Panc1 (cell line): ENCODE data around the gene PKD1. TPM values are rescaled to one million over a fixed set of nuclear protein-coding genes. Genes with fewer than 3 reads are reported as not detected.

ENCODE experiments used
- ATAC-seq: fragments of 200-7000 bp; cut with Tn5 transposase; 2 replicates; pipeline ENCODE4 v1.9.1; 2020; ENCODE audit warnings: mild to moderate bottlenecking, moderate library complexity
- BruUV-seq: library from RNA; stranded (reverse); fragments of 400-500 nt; replicated peaks from 2 replicates; lab custom pipeline; 2021; lab: Mats Ljungman, UMichigan
- CTCF ChIA-PET: fragments of 300-600 bp; sonication (Branson Sonifier 250); formaldehyde crosslinking; loops from one replicate; lab custom pipeline; 2022; ENCODE audit warnings: antibody characterized with exemption; lab: Charles Lee
- POLR2A ChIA-PET: fragments of 300-600 bp; sonication (Branson Sonifier 250); formaldehyde crosslinking; loops from one replicate; lab custom pipeline; 2022; ENCODE audit warnings: antibody characterized with exemption; lab: Charles Lee
- DNase-seq: peaks from one replicate; pipeline ENCODE4 v3.0.0-alpha.2; 2010; ENCODE audit warnings: low read depth, low spot score
- H3K27ac ChIP-seq: 2 replicates; pipeline ENCODE4 v1.5.1; 2011; ENCODE audit warnings: mild to moderate bottlenecking, low read length, inconsistent platforms
- H3K27me3 ChIP-seq: fragments of 200-500 bp; sonication (Bioruptor generic); 2 replicates; pipeline ENCODE4 v1.6.0; 2014; ENCODE audit warnings: low read length, inconsistent platforms; ENCODE audit not compliant: control insufficient read depth, insufficient read depth
- H3K36me3 ChIP-seq: fragments of 200-500 bp; sonication (Bioruptor generic); 2 replicates; pipeline ENCODE4 v1.5.1; 2014; ENCODE audit warnings: inconsistent platforms, mild to moderate bottlenecking, low read length, moderate library complexity; ENCODE audit not compliant: control insufficient read depth, insufficient read depth
- H3K4me1 ChIP-seq: 2 replicates; pipeline ENCODE4 v1.5.1; 2011; ENCODE audit warnings: inconsistent platforms, mild to moderate bottlenecking, low read length, moderate library complexity; ENCODE audit not compliant: control insufficient read depth, insufficient read depth
- H3K4me3 ChIP-seq, 2 experiments: 2 replicates each; pipeline ENCODE4 v1.5.1; 2011 to 2012; ENCODE audit warnings: low read depth in 2 of 2, low read length in 2 of 2, mild to moderate bottlenecking in 2 of 2, inconsistent platforms in 1 of 2, moderate library complexity in 1 of 2
- H3K9me3 ChIP-seq: fragments of 200-500 bp; sonication (Bioruptor generic); 2 replicates; pipeline ENCODE4 v1.5.1; 2014; ENCODE audit warnings: low read depth, mild to moderate bottlenecking, inconsistent platforms, low read length, moderate library complexity; ENCODE audit not compliant: control insufficient read depth, insufficient read depth
- POLR2AphosphoS5 ChIP-seq: IDR thresholded peaks from 2 replicates; pipeline ENCODE4 v1.6.1; 2012; ENCODE audit warnings: mild to moderate bottlenecking, low read depth, low read length, moderate library complexity
- SIN3A ChIP-seq: IDR thresholded peaks from 2 replicates; pipeline ENCODE4 v1.6.1; 2012; ENCODE audit warnings: low read depth, mild to moderate bottlenecking, low read length, moderate library complexity, borderline replicate concordance; ENCODE audit not compliant: insufficient read depth
- TCF7L2 ChIP-seq: IDR thresholded peaks from 2 replicates; pipeline ENCODE4 v1.6.1; 2011; ENCODE audit warnings: mild to moderate bottlenecking, low read depth, low read length, inconsistent platforms
- in situ Hi-C: cut with HindIII; loops from 2 replicates; pipeline ENCODE4 v1.10.0; 2016; ENCODE audit warnings: low sequenced_read_pairs, low pct_unique_long_range_greater_than_20kb
- intact Hi-C: fragments of 100-400 bp; cut with micrococcal nuclease; formaldehyde crosslinking; loops from one replicate; pipeline ENCODE4 v1.10.0; 2022; ENCODE audit not compliant: unreplicated experiment
- total RNA-seq: library from RNA; stranded (reverse); gene quantifications from one replicate; pipeline ENCODE4 v1.2.1, GENCODE V29; 2021; ENCODE audit not compliant: unreplicated experiment
- TF ChIP-seq, protein P1 (sequence below), 2 experiments: IDR thresholded peaks; 2 replicates each; pipeline ENCODE4 v1.6.1; 2011 to 2012; ENCODE audit warnings: low read depth in 2 of 2, control low read depth in 1 of 2, low read length in 1 of 2, mild to moderate bottlenecking in 1 of 2, moderate library complexity in 1 of 2; ENCODE audit not compliant: insufficient read depth in 1 of 2
- TF ChIP-seq, protein P2 (sequence below): fragments of 450-650 bp; IDR thresholded peaks from 2 replicates; pipeline ENCODE4 v1.5.1; 2017; ENCODE audit warnings: mild to moderate bottlenecking

PKD1 gene
- total RNA-seq, 1 experiment from 2014 or later: 279 TPM

DNA sequence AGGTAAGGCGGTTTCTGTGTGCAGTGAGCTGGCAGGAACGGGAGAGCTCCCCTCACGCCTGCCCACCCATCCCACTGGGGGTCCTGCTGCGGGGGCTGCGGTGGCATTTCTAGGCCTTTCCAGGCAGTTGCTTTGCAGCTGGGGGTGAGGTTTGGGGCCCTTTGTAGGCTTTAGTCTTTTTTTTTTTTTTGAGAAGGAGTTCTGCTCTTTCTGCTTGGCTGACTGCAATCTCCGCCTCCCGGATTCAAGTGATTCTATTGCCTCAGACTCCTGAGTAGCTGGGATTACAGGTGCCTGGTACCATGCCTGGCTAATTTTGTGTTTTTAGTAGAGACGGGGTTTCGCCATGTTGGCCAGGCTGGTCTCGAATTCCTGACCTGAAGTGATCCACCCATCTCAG lies 76.8 kb downstream of the PKD1 start:
- CTCF ChIA-PET: no interaction called here
- in situ Hi-C loops (no loop called here), intact Hi-C loops (no loop called here)
- no peaks in the 10 kb centered on the region for H3K9me3 ChIP-seq
- no TSS peak for BruUV-seq
- DNase-seq (no peak), ATAC-seq (no peak)
- H3K36me3 ChIP-seq: no peaks in the 10 kb centered on the region
- TF ChIP-seq, protein P1, sequence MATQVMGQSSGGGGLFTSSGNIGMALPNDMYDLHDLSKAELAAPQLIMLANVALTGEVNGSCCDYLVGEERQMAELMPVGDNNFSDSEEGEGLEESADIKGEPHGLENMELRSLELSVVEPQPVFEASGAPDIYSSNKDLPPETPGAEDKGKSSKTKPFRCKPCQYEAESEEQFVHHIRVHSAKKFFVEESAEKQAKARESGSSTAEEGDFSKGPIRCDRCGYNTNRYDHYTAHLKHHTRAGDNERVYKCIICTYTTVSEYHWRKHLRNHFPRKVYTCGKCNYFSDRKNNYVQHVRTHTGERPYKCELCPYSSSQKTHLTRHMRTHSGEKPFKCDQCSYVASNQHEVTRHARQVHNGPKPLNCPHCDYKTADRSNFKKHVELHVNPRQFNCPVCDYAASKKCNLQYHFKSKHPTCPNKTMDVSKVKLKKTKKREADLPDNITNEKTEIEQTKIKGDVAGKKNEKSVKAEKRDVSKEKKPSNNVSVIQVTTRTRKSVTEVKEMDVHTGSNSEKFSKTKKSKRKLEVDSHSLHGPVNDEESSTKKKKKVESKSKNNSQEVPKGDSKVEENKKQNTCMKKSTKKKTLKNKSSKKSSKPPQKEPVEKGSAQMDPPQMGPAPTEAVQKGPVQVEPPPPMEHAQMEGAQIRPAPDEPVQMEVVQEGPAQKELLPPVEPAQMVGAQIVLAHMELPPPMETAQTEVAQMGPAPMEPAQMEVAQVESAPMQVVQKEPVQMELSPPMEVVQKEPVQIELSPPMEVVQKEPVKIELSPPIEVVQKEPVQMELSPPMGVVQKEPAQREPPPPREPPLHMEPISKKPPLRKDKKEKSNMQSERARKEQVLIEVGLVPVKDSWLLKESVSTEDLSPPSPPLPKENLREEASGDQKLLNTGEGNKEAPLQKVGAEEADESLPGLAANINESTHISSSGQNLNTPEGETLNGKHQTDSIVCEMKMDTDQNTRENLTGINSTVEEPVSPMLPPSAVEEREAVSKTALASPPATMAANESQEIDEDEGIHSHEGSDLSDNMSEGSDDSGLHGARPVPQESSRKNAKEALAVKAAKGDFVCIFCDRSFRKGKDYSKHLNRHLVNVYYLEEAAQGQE (IDR thresholded peaks at IDR 0.05; ENCODE audit: insufficient read depth in 1 of 2, low read depth in 2 of 2, low read length in 1 of 2): no peak
- no peak for TF ChIP-seq TCF7L2
- TF ChIP-seq, protein P2, sequence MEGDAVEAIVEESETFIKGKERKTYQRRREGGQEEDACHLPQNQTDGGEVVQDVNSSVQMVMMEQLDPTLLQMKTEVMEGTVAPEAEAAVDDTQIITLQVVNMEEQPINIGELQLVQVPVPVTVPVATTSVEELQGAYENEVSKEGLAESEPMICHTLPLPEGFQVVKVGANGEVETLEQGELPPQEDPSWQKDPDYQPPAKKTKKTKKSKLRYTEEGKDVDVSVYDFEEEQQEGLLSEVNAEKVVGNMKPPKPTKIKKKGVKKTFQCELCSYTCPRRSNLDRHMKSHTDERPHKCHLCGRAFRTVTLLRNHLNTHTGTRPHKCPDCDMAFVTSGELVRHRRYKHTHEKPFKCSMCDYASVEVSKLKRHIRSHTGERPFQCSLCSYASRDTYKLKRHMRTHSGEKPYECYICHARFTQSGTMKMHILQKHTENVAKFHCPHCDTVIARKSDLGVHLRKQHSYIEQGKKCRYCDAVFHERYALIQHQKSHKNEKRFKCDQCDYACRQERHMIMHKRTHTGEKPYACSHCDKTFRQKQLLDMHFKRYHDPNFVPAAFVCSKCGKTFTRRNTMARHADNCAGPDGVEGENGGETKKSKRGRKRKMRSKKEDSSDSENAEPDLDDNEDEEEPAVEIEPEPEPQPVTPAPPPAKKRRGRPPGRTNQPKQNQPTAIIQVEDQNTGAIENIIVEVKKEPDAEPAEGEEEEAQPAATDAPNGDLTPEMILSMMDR: no peak
- no peak for TF ChIP-seq SIN3A
- no peak for TF ChIP-seq POLR2AphosphoS5
- no peak overlapping the region for H3K27ac ChIP-seq
- no peaks in the 10 kb centered on the region for H3K27me3 ChIP-seq
- H3K4me3 ChIP-seq: no peak overlapping the region
- H3K4me1 ChIP-seq: no peaks in the 10 kb centered on the region
- POLR2A ChIA-PET: no interaction called here

DNA sequence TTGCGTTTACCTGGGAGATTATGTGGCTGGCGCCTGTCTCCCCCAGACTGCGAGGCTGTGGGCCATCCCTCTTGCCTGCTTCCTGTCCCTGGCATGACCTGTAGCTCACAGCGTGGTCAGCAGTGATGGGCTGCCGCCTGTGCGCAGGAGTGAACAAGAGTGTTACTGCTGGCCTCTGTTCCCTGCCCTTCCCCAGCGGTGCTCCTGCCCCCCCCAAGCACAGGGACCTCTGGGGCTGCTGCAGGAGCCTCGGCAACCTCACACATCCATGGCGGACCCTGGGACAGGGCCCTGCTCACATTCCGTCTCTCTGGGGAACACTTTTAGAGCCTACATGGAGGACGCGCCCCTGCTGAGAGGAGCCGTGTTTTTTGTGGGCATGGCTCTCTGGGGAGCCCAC lies 77.3 kb downstream of the PKD1 start:
- no peak for ATAC-seq
- Histone ChIP-seq H3K9me3 (no peaks in the 10 kb centered on the region), H3K27ac (no peak overlapping the region), H3K4me3 (no peak overlapping the region), H3K4me1 (no peaks in the 10 kb centered on the region), H3K36me3 (no peaks in the 10 kb centered on the region), H3K27me3 (no peaks in the 10 kb centered on the region)
- intact Hi-C loops (no loop called here), in situ Hi-C loops (no loop called here)
- TF ChIP-seq SIN3A: no peak
- no peak for TF ChIP-seq POLR2AphosphoS5
- TF ChIP-seq TCF7L2: no peak
- TF ChIP-seq, protein P2: no peak
- TF ChIP-seq, protein P1 (IDR thresholded peaks at IDR 0.05; ENCODE audit: insufficient read depth in 1 of 2, low read depth in 2 of 2, low read length in 1 of 2): no peak
- ChIA-PET CTCF (no interaction called here), POLR2A (no interaction called here)
- BruUV-seq: no TSS peak
- no peak for DNase-seq
